Measurements from ENCODE around the gene IL17RB. TPM values are rescaled to one million over a fixed set of nuclear protein-coding genes. Genes with fewer than 3 reads are reported as not detected.

Gene IL17RB
- total and polyA plus RNA-seq, 4 donors, result 0.88 to 7.4 (median 4.4) TPM

DNA sequence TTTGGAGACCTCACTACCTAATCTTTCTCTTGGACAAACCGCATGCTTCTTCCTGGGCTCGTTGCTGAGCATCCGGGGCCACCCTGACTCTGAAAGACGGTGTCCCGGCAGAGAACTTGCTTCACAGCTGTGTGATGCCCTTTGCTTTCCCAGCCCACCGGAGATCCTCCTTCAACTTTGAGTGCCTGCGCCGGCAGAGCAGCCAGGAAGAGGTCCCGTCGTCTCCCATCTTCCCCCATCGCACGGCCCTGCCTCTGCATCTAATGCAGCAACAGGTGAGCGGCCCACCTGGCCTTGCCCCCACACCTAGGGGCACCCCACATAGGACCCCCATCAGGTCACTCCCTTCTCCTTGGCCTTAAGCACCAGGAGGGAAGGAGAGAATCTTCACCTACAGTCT lies 37.9 kb upstream of the IL17RB start:
- TF ChIP-seq, protein P1, sequence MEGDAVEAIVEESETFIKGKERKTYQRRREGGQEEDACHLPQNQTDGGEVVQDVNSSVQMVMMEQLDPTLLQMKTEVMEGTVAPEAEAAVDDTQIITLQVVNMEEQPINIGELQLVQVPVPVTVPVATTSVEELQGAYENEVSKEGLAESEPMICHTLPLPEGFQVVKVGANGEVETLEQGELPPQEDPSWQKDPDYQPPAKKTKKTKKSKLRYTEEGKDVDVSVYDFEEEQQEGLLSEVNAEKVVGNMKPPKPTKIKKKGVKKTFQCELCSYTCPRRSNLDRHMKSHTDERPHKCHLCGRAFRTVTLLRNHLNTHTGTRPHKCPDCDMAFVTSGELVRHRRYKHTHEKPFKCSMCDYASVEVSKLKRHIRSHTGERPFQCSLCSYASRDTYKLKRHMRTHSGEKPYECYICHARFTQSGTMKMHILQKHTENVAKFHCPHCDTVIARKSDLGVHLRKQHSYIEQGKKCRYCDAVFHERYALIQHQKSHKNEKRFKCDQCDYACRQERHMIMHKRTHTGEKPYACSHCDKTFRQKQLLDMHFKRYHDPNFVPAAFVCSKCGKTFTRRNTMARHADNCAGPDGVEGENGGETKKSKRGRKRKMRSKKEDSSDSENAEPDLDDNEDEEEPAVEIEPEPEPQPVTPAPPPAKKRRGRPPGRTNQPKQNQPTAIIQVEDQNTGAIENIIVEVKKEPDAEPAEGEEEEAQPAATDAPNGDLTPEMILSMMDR (IDR thresholded peaks at IDR 0.05; ENCODE audit: control extremely low read depth, extremely low read depth), result no peak
- no peaks in the 10 kb centered on the region for H3K27me3 ChIP-seq (ENCODE audit: control insufficient read depth in 3 of 3, insufficient read depth in 3 of 3, low read length in 2 of 3)
- no peaks in the 10 kb centered on the region for H3K9me3 ChIP-seq (ENCODE audit: control insufficient read depth in 4 of 4, insufficient read depth in 3 of 4, low read length in 3 of 4)
- no peak overlapping the region for H3K9ac ChIP-seq (ENCODE audit: insufficient read depth in 1 of 2, low read length in 2 of 2)
- no peaks in the 10 kb centered on the region for H3K4me1 ChIP-seq (ENCODE audit: control insufficient read depth in 5 of 5, insufficient read depth in 5 of 5, low read length in 5 of 5)
- H3K36me3 ChIP-seq (ENCODE audit: control insufficient read depth in 4 of 4, insufficient read depth in 4 of 4, low read length in 4 of 4), result peaks cover 0 to 34% (median 17%) of the 10 kb centered on the region in 4 donors
- DNase-seq, result no peak
- no peak overlapping the region for H3K27ac ChIP-seq (ENCODE audit: low read depth in 1 of 2, low read length in 1 of 2)
- H3K4me3 ChIP-seq, result no peak overlapping the region
- no peak for ATAC-seq (ENCODE audit: insufficient read depth, low FRiP score)
- WGBS, 2 donors, result 93 to 97% methylated on average over 13 of the region's 13 CpGs

DNA sequence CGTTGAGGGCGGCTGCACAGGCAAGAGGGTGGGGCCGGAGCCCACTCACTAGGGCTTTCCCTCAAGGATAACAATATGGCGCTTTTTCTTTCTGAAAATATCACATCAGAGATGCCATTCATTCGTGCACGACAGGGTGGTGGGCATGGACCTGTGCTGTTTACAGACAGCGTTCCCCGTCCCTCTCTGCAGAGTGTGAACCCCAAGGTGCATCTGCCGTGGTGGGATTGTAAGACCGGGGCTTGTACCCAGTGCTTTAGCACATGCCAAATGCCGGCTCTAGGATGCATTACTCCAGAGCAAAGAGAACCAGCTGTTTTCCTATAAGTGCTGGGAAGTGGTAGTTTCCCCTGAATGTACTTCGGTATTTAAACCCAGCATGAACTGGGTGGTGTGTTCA lies 37.1 kb upstream of the IL17RB start:
- Histone ChIP-seq H3K27me3 (ENCODE audit: control insufficient read depth in 3 of 3, insufficient read depth in 3 of 3, low read length in 2 of 3) (no peaks in the 10 kb centered on the region), H3K36me3 (ENCODE audit: control insufficient read depth in 4 of 4, insufficient read depth in 4 of 4, low read length in 4 of 4) (peaks cover 0 to 39% (median 18%) of the 10 kb centered on the region in 4 donors), H3K9me3 (ENCODE audit: control insufficient read depth in 4 of 4, insufficient read depth in 3 of 4, low read length in 3 of 4) (no peaks in the 10 kb centered on the region), H3K4me1 (ENCODE audit: control insufficient read depth in 5 of 5, insufficient read depth in 5 of 5, low read length in 5 of 5) (no peaks in the 10 kb centered on the region), H3K4me3 (no peak overlapping the region), H3K9ac (ENCODE audit: insufficient read depth in 1 of 2, low read length in 2 of 2) (no peak overlapping the region), H3K27ac (ENCODE audit: low read depth in 1 of 2, low read length in 1 of 2) (no peak overlapping the region)
- TF ChIP-seq, protein P1 (IDR thresholded peaks at IDR 0.05; ENCODE audit: control extremely low read depth, extremely low read depth), result no peak
- WGBS, 2 donors, result 92 to 94% methylated on average over 12 of the region's 12 CpGs
- DNase-seq (no peak), ATAC-seq (ENCODE audit: insufficient read depth, low FRiP score) (no peak)

DNA sequence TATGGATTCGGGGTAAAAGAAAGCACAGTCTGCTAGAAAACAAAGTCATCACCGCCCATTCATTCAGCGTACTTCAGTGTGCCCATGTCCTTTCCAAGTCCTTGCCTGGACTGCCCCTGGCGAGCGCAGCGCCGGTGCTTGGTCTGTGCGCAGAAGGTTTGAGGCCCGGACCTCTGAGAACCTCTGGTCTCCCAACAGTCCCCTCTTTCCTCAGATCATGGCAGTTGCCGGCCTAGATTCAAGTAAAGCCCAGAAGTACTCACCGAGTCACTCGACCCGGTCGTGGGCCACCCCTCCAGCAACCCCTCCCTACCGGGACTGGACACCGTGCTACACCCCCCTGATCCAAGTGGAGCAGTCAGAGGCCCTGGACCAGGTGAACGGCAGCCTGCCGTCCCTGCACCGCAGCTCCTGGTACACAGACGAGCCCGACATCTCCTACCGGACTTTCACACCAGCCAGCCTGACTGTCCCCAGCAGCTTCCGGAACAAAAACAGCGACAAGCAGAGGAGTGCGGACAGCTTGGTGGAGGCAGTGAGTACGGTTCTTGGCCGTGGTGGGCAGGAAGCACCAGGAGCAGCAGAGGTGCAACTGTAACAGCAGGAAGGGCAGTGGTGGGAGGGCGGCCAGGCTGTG lies 36.5 kb upstream of the IL17RB start:
- ATAC-seq (ENCODE audit: insufficient read depth, low FRiP score) (no peak), DNase-seq (no peak)
- no peaks in the 10 kb centered on the region for H3K4me1 ChIP-seq (ENCODE audit: control insufficient read depth in 5 of 5, insufficient read depth in 5 of 5, low read length in 5 of 5)
- H3K9ac ChIP-seq (ENCODE audit: insufficient read depth in 1 of 2, low read length in 2 of 2), result no peak overlapping the region
- peaks cover 0 to 38% (median 19%) of the 10 kb centered on the region in 4 donors for H3K36me3 ChIP-seq (ENCODE audit: control insufficient read depth in 4 of 4, insufficient read depth in 4 of 4, low read length in 4 of 4)
- TF ChIP-seq, protein P1 (IDR thresholded peaks at IDR 0.05; ENCODE audit: control extremely low read depth, extremely low read depth), result no peak
- WGBS, 2 donors, result 90 to 92% methylated on average over 28 of the region's 28 CpGs
- H3K9me3 ChIP-seq (ENCODE audit: control insufficient read depth in 4 of 4, insufficient read depth in 3 of 4, low read length in 3 of 4), result no peaks in the 10 kb centered on the region
- no peak overlapping the region for H3K4me3 ChIP-seq
- no peak overlapping the region for H3K27ac ChIP-seq (ENCODE audit: low read depth in 1 of 2, low read length in 1 of 2)
- H3K27me3 ChIP-seq (ENCODE audit: control insufficient read depth in 3 of 3, insufficient read depth in 3 of 3, low read length in 2 of 3), result no peaks in the 10 kb centered on the region
